Astrocyte (in vitro differentiated cells and primary cell): Measurements from ENCODE around the gene ARHGAP26.

ENCODE experiments used
- EZH2 ChIP-seq: IDR thresholded peaks from 2 replicates; pipeline ENCODE4 v1.6.1; 2012; ENCODE audit warnings: mild to moderate bottlenecking, low read length, inconsistent platforms; ENCODE audit not compliant: insufficient read depth
- TF ChIP-seq, protein P1 (sequence below): IDR thresholded peaks from 2 replicates; pipeline ENCODE4 v1.5.1; 2011; ENCODE audit warnings: low read depth, mild to moderate bottlenecking, inconsistent platforms, low read length, moderate library complexity; ENCODE audit not compliant: insufficient read depth

DNA sequence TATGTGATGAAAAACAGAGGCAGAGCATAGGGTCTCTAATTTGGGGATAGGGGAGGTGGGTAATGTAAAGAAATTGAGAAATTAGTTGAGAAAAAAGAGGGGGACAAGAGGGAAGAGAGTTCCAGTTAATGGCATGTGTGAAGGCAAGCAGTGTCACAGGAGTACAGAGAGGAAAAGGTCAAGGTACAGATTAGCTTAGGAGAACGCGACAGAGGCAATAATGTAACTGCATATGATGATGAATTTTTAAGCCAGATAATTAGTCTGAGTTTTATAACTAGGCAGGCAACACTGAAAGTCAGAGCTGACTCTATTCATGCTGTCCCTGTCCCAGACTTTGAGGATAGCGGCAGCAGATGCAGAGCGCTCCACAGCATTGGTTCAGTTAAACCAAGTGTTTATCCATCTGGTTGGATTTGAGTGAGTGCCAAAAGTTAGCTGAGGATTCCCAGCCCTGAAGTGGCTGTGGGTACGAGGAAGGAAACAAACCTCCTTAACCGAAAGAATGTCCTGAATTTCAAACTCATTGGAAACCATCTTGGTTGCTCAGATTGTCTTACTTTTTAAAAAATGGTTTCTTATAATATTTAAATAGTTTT is 315.2 kb downstream of the ARHGAP26 start:
- TF ChIP-seq EZH2: no peak
- TF ChIP-seq, protein P1, sequence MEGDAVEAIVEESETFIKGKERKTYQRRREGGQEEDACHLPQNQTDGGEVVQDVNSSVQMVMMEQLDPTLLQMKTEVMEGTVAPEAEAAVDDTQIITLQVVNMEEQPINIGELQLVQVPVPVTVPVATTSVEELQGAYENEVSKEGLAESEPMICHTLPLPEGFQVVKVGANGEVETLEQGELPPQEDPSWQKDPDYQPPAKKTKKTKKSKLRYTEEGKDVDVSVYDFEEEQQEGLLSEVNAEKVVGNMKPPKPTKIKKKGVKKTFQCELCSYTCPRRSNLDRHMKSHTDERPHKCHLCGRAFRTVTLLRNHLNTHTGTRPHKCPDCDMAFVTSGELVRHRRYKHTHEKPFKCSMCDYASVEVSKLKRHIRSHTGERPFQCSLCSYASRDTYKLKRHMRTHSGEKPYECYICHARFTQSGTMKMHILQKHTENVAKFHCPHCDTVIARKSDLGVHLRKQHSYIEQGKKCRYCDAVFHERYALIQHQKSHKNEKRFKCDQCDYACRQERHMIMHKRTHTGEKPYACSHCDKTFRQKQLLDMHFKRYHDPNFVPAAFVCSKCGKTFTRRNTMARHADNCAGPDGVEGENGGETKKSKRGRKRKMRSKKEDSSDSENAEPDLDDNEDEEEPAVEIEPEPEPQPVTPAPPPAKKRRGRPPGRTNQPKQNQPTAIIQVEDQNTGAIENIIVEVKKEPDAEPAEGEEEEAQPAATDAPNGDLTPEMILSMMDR: no peak
